Neural progenitor cell (in vitro differentiated cells): ENCODE results near the gene SLC15A3. TPM values are rescaled to one million over a fixed set of nuclear protein-coding genes. Genes with fewer than 3 reads are reported as not detected.

Experiments
- DNase-seq: peaks from one replicate; pipeline ENCODE4 v3.0.0-alpha.2; 2016; ENCODE audit warnings: low spot score
- H2AFZ ChIP-seq: fragments of 200-600 bp; sonication (generic); replicated peaks from 2 replicates; pipeline ENCODE4 v1.6.1; 2016; ENCODE audit warnings: antibody characterized with exemption
- H3F3A ChIP-seq: fragments of 200-600 bp; sonication (generic); 2 replicates; pipeline ENCODE4 v1.6.1; 2016; ENCODE audit warnings: antibody characterized with exemption, low read depth
- H3K27ac ChIP-seq: fragments of 200-600 bp; sonication (generic); 2 replicates; pipeline ENCODE4 v1.5.1; 2016; ENCODE audit warnings: mild to moderate bottlenecking
- H3K27me3 ChIP-seq: fragments of 200-600 bp; sonication (generic); 2 replicates; pipeline ENCODE4 v1.6.1; 2016; ENCODE audit warnings: mild to moderate bottlenecking, moderate library complexity
- H3K36me3 ChIP-seq: fragments of 200-600 bp; sonication (generic); 2 replicates; pipeline ENCODE4 v1.5.1; 2016
- H3K4me1 ChIP-seq: fragments of 200-600 bp; sonication (generic); 2 replicates; pipeline ENCODE4 v1.6.1; 2016; ENCODE audit warnings: mixed run types
- H3K4me2 ChIP-seq: fragments of 200-600 bp; sonication (generic); 2 replicates; pipeline ENCODE4 v1.6.1; 2016
- H3K4me3 ChIP-seq: fragments of 200-600 bp; sonication (generic); 2 replicates; pipeline ENCODE4 v1.5.1; 2016
- H3K79me2 ChIP-seq: fragments of 200-600 bp; sonication (generic); 2 replicates; pipeline ENCODE4 v1.6.1; 2016; ENCODE audit warnings: low read depth
- H3K9ac ChIP-seq: fragments of 200-600 bp; sonication (generic); 2 replicates; pipeline ENCODE4 v1.6.1; 2016
- H3K9me3 ChIP-seq: fragments of 200-600 bp; sonication (generic); 2 replicates; pipeline ENCODE4 v1.5.1; 2016; ENCODE audit warnings: low read depth
- H4K20me1 ChIP-seq: fragments of 200-600 bp; sonication (generic); 2 replicates; pipeline ENCODE4 v1.6.1; 2016; ENCODE audit warnings: low read depth
- H3K27ac Mint-ChIP-seq: 3 replicates; pipeline ENCODE4 v1.8.0; 2021; ENCODE audit warnings: mixed read lengths
- H3K27me3 Mint-ChIP-seq: 2 replicates; pipeline ENCODE4 v1.8.0; 2022; ENCODE audit warnings: low read depth, mild to moderate bottlenecking, inconsistent platforms, moderate library complexity, mixed read lengths; ENCODE audit not compliant: insufficient read depth
- H3K36me3 Mint-ChIP-seq: 3 replicates; pipeline ENCODE4 v1.8.0; 2021; ENCODE audit warnings: mixed read lengths
- H3K4me1 Mint-ChIP-seq: 3 replicates; pipeline ENCODE4 v1.8.0; 2021; ENCODE audit warnings: mixed read lengths
- H3K4me3 Mint-ChIP-seq: 3 replicates; pipeline ENCODE4 v1.8.0; 2021; ENCODE audit warnings: mild to moderate bottlenecking, moderate library complexity, mixed read lengths
- H3K9me3 Mint-ChIP-seq: 3 replicates; pipeline ENCODE4 v1.8.0; 2020; ENCODE audit warnings: mixed read lengths
- EZH2 ChIP-seq: fragments of 200-600 bp; sonication (generic); IDR thresholded peaks from 2 replicates; pipeline ENCODE4 v1.6.1; 2017; ENCODE audit warnings: antibody characterized with exemption, mild to moderate bottlenecking, moderate library complexity
- EZH2phosphoT487 ChIP-seq: fragments of 200-600 bp; sonication (generic); IDR thresholded peaks from 2 replicates; pipeline ENCODE4 v1.6.1; 2017; ENCODE audit warnings: antibody characterized with exemption
- total RNA-seq: library from RNA; depleted of rRNA; stranded (reverse); fragments of >200 nt; gene quantifications from 2 replicates; pipeline ENCODE4 v1.2.3, GENCODE V29; 2015; ENCODE audit warnings: low replicate concordance
- TF ChIP-seq, protein P1 (sequence below): fragments of 200-600 bp; sonication (generic); IDR thresholded peaks from 2 replicates; pipeline ENCODE4 v1.5.1; 2017; ENCODE audit warnings: antibody characterized with exemption, mild to moderate bottlenecking

The SLC15A3 gene
- total RNA-seq, 1 donor from 2014 or later = 1.4 TPM

DNA sequence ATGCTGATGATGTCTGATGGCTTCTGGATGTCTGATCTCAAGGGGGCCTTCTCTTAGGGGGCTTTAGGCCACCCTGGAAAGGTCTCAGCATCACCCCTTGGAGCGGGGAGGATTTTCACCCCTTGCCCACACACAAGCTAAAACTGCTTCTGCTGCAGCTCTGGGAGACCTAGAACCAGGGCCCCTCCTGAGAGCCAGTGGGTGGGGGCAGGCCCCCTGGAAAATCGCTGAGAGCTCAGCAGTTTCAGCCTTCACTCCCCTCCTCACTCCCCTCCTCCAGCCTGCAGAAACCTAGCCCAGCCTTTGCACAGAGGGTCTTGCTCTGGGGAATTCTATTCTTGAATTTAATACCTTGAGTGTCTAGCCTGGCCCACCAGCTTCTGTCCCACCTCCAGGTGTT, 36.7 kb upstream of the SLC15A3 start:
- Mint-ChIP-seq H3K9me3 (no peaks in the 10 kb centered on the region), H3K27ac (no peak overlapping the region), H3K27me3 (peaks cover 2% of the 10 kb centered on the region), H3K36me3 (no peaks in the 10 kb centered on the region), H3K4me3 (no peak overlapping the region), H3K4me1 (peaks cover 9% of the 10 kb centered on the region)
- DNase-seq = no peak
- H3K9ac ChIP-seq = no peak overlapping the region
- no peak overlapping the region for H3K4me2 ChIP-seq
- H3K9me3 ChIP-seq = no peaks in the 10 kb centered on the region
- H3K4me1 ChIP-seq = peaks cover 4% of the 10 kb centered on the region
- H3K36me3 ChIP-seq = no peaks in the 10 kb centered on the region
- H3F3A ChIP-seq = no peaks in the 10 kb centered on the region
- no peak overlapping the region for H3K27ac ChIP-seq
- no peak for TF ChIP-seq EZH2phosphoT487
- no peak for TF ChIP-seq EZH2
- TF ChIP-seq, protein P1, sequence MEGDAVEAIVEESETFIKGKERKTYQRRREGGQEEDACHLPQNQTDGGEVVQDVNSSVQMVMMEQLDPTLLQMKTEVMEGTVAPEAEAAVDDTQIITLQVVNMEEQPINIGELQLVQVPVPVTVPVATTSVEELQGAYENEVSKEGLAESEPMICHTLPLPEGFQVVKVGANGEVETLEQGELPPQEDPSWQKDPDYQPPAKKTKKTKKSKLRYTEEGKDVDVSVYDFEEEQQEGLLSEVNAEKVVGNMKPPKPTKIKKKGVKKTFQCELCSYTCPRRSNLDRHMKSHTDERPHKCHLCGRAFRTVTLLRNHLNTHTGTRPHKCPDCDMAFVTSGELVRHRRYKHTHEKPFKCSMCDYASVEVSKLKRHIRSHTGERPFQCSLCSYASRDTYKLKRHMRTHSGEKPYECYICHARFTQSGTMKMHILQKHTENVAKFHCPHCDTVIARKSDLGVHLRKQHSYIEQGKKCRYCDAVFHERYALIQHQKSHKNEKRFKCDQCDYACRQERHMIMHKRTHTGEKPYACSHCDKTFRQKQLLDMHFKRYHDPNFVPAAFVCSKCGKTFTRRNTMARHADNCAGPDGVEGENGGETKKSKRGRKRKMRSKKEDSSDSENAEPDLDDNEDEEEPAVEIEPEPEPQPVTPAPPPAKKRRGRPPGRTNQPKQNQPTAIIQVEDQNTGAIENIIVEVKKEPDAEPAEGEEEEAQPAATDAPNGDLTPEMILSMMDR = no peak
- no peak overlapping the region for H2AFZ ChIP-seq
- H3K4me3 ChIP-seq = no peak overlapping the region
- no peaks in the 10 kb centered on the region for H3K79me2 ChIP-seq
- H3K27me3 ChIP-seq = no peaks in the 10 kb centered on the region
- H4K20me1 ChIP-seq = no peaks in the 10 kb centered on the region

DNA sequence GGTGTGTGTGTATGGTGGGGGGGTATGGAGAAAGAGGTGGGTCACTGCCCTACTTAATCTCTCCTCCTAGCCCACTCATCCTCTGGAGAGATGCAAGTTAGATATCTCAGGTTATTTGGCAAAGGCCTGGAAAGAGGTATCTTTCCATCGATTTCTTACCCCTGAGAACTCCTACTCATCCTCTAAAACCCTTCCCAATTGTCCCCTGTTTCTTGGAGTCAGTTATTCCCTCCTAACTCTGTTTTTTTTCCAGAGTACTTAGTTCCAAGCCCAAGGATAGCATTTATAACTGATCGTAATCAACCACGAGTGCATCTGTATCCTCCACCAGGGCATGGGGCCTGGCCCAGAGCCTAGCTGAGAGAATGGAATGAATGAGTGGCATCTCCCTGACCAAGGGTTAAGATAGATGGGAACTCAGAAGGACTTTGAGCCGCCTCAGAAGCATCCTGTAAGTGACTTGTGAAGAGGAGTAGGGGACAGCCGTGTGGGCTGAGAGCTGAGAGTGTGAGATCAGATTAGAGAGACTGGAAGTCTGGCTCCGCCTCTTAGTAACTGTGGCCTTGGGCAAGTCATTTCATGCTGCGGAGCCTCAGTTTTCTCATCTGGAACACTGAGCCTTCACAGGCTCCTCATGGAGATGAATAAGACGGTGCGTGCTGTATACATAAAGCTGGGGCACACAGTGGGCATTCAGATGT, 35.8 kb upstream of the SLC15A3 start:
- no peak overlapping the region for H3K9ac ChIP-seq
- no peaks in the 10 kb centered on the region for H3F3A ChIP-seq
- no peak overlapping the region for H3K27ac ChIP-seq
- Mint-ChIP-seq H3K4me1 (peaks cover 7% of the 10 kb centered on the region), H3K4me3 (no peak overlapping the region), H3K9me3 (no peaks in the 10 kb centered on the region), H3K27me3 (peaks cover 2% of the 10 kb centered on the region), H3K36me3 (no peaks in the 10 kb centered on the region), H3K27ac (no peak overlapping the region)
- H3K36me3 ChIP-seq = no peaks in the 10 kb centered on the region
- no peak for DNase-seq
- H3K4me1 ChIP-seq = peaks cover under 1% of the 10 kb centered on the region
- no peak overlapping the region for H3K4me3 ChIP-seq
- H2AFZ ChIP-seq = no peak overlapping the region
- TF ChIP-seq, protein P1 = no peak
- TF ChIP-seq EZH2phosphoT487 = no peak
- no peak for TF ChIP-seq EZH2
- H3K9me3 ChIP-seq = no peaks in the 10 kb centered on the region
- no peaks in the 10 kb centered on the region for H4K20me1 ChIP-seq
- no peak overlapping the region for H3K4me2 ChIP-seq
- no peaks in the 10 kb centered on the region for H3K79me2 ChIP-seq
- H3K27me3 ChIP-seq = no peaks in the 10 kb centered on the region

DNA sequence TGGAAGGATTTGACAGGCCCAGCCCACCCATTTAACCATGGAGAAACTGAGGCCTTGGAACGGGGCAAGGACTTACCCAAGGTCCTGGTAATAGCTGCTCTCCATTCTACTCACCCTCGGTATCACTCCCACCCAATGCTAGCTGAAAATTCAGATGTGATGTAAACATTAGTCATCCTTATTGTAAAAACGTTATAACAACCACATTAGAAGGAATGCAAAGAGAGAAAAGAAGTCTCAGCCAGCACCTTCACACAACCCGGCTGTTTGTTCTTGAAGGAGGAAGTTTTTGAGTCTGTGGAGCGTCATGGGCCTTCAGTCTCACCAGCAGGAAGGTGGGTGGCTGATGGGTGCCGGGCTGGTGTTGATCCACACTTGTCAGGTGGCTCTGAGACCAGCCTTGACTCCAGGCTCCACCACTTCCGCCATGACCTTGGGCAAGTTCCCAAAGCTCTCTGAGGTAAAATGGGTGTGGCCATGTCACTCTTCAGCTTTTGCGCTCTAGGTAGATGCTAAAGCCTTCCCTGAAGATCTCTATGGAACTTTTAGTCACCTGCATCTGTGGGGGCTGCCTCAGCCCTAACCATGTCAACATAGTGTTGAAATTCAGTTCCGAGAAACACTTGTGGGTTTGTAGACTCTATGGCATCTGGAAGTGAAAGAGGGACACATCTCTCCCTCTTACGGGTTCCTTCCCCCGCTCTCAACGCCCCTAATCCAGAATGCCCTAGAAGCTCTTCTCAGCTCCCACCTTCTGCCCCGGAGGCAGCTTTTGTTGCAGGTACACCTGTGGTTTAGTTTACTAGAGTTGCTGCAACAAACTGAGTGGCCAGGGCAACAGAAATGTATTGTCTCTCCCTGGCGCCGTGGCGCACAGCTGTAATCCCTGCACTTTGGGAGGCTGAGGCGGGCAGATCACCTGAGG, 34.3 kb upstream of the SLC15A3 start:
- Histone ChIP-seq H3K36me3 (no peaks in the 10 kb centered on the region), H3K79me2 (no peaks in the 10 kb centered on the region), H3K4me3 (no peak overlapping the region), H4K20me1 (no peaks in the 10 kb centered on the region), H3K4me2 (no peak overlapping the region), H3K27me3 (no peaks in the 10 kb centered on the region), H3F3A (no peaks in the 10 kb centered on the region), H3K9me3 (no peaks in the 10 kb centered on the region), H3K4me1 (no peaks in the 10 kb centered on the region), H3K9ac (no peak overlapping the region), H3K27ac (no peak overlapping the region), H2AFZ (no peak overlapping the region)
- TF ChIP-seq, protein P1 = no peak
- TF ChIP-seq EZH2phosphoT487 = no peak
- no peak for TF ChIP-seq EZH2
- Mint-ChIP-seq H3K9me3 (no peaks in the 10 kb centered on the region), H3K36me3 (no peaks in the 10 kb centered on the region), H3K27me3 (peaks cover 3% of the 10 kb centered on the region), H3K4me3 (no peak overlapping the region), H3K4me1 (peaks cover 9% of the 10 kb centered on the region), H3K27ac (no peak overlapping the region)
- DNase-seq = no peak
